GM12878 (cell line): ENCODE measurements around the gene DCTN4. TPM values are rescaled to one million over a fixed set of nuclear protein-coding genes. Genes with fewer than 3 reads are reported as not detected.
A peak's percentile ranks its signal among the peaks of the same experiment; 100 is the strongest.

Experiments
- ATF7 ChIP-seq: fragments of 450-650 bp; IDR thresholded peaks from 2 replicates; pipeline ENCODE4 v1.6.1; 2016; ENCODE audit warnings: low read depth, mild to moderate bottlenecking
- CBFB ChIP-seq: IDR thresholded peaks from 2 replicates; pipeline ENCODE4 v1.6.1; 2016; ENCODE audit warnings: antibody characterized with exemption, low read depth
- CHD2 ChIP-seq: IDR thresholded peaks from 2 replicates; pipeline ENCODE4 v1.6.1; 2011; ENCODE audit warnings: low read depth, low read length, improper control_type of control experiment, borderline replicate concordance
- CHD4 ChIP-seq: fragments of 200-600 bp; sonication (generic); IDR thresholded peaks from 2 replicates; pipeline ENCODE4 v1.6.1; 2016; ENCODE audit warnings: mild to moderate bottlenecking
- EP300 ChIP-seq, 2 experiments: fragments of 150-350 bp in 1 of 2; IDR thresholded peaks; 2 replicates each; pipeline ENCODE4 v1.6.1; 2011 to 2012; ENCODE audit warnings: low read depth in 2 of 2, low read length in 2 of 2, borderline replicate concordance in 1 of 2, improper control_type of control experiment in 1 of 2, inconsistent platforms in 1 of 2; ENCODE audit not compliant: control insufficient read depth in 1 of 2
- HDAC2 ChIP-seq: fragments of 200-600 bp; sonication (generic); IDR thresholded peaks from 2 replicates; pipeline ENCODE4 v1.6.1; 2017
- IKZF2 ChIP-seq, 2 experiments: fragments of 450-650 bp; IDR thresholded peaks; 2 replicates each; pipeline ENCODE4 v1.6.1; 2017; ENCODE audit warnings: mild to moderate bottlenecking in 2 of 2, moderate library complexity in 2 of 2
- KDM1A ChIP-seq: fragments of 200-600 bp; sonication (generic); IDR thresholded peaks from 2 replicates; pipeline ENCODE4 v1.6.1; 2016; ENCODE audit warnings: borderline replicate concordance
- MEF2B ChIP-seq: fragments of 450-650 bp; IDR thresholded peaks from 2 replicates; pipeline ENCODE4 v1.6.1; 2018; ENCODE audit warnings: mild to moderate bottlenecking, moderate library complexity; ENCODE audit not compliant: partially characterized antibody, poor library complexity, severe bottlenecking
- MTA2 ChIP-seq: fragments of 450-650 bp; IDR thresholded peaks from 2 replicates; pipeline ENCODE4 v1.6.1; 2016; ENCODE audit warnings: low read depth, mild to moderate bottlenecking, moderate library complexity
- NBN ChIP-seq: fragments of 450-650 bp; IDR thresholded peaks from 2 replicates; pipeline ENCODE4 v1.6.1; 2016
- NFIC ChIP-seq: IDR thresholded peaks from 2 replicates; pipeline ENCODE4 v1.6.1; 2012; ENCODE audit warnings: low read depth, mild to moderate bottlenecking, inconsistent platforms, low read length, moderate library complexity
- NR2F1 ChIP-seq: fragments of 450-650 bp; conservative IDR thresholded peaks from 2 replicates; pipeline ENCODE4 v1.6.1; 2017; ENCODE audit warnings: mild to moderate bottlenecking
- PAX8 ChIP-seq: fragments of 450-650 bp; IDR thresholded peaks from 2 replicates; pipeline ENCODE4 v1.6.1; 2017; ENCODE audit warnings: mild to moderate bottlenecking, moderate library complexity
- RBBP5 ChIP-seq: fragments of 200-600 bp; sonication (generic); conservative IDR thresholded peaks from 2 replicates; pipeline ENCODE4 v1.6.1; 2016
- RFX5 ChIP-seq: IDR thresholded peaks from 2 replicates; pipeline ENCODE4 v1.6.1; 2011; ENCODE audit warnings: low read depth, low read length, improper control_type of control experiment
- SKIL ChIP-seq: fragments of 450-650 bp; IDR thresholded peaks from 2 replicates; pipeline ENCODE4 v1.6.1; 2017; ENCODE audit warnings: mild to moderate bottlenecking, low read depth, inconsistent platforms; ENCODE audit not compliant: poor library complexity, severe bottlenecking
- SRF ChIP-seq, 2 experiments: IDR thresholded peaks; 2 replicates each; pipeline ENCODE4 v1.6.1; 2011; ENCODE audit warnings: low read depth in 2 of 2, low read length in 2 of 2, mild to moderate bottlenecking in 1 of 2, moderate library complexity in 1 of 2
- TCF7 ChIP-seq: IDR thresholded peaks from 2 replicates; pipeline ENCODE4 v1.6.1; 2014; ENCODE audit warnings: antibody characterized with exemption, borderline replicate concordance
- ZNF207 ChIP-seq: fragments of 450-650 bp; IDR thresholded peaks from 2 replicates; pipeline ENCODE4 v1.6.1; 2014; ENCODE audit warnings: antibody characterized with exemption, mild to moderate bottlenecking, borderline replicate concordance
- ZNF622 ChIP-seq: fragments of 450-650 bp; IDR thresholded peaks from 2 replicates; pipeline ENCODE4 v1.6.1; 2017; ENCODE audit warnings: mild to moderate bottlenecking, inconsistent platforms
- polyA plus RNA-seq, 11 experiments: library from polyadenylated mRNA; depleted of rRNA in 4 of 11; unstranded in 6 of 11; stranded (reverse) in 5 of 11; fragments of >200 nt; fragmentation: Nextera tagmentation in 4 of 11; fragmentation: Illumina TruSeq in 1 of 11; extraction: Ambion mirVana in 4 of 11; extraction: Trizol in 1 of 11; gene quantifications; 1 replicate in 1 of 11; 2 replicates in 10 of 11; pipeline versions ENCODE4 v1.2.1 to v1.2.3, GENCODE V29; 2011 to 2016; ENCODE audit warnings: inconsistent platforms in 2 of 11, missing spikeins in 2 of 11, low read depth in 1 of 11
- total RNA-seq, 4 experiments: library from RNA; depleted of rRNA in 3 of 4; stranded (reverse); fragments of >200 nt in 3 of 4; fragmentation: Illumina TruSeq in 1 of 4; extraction: Trizol in 1 of 4; gene quantifications; 2 replicates each; pipeline versions ENCODE4 v1.2.1 to v1.2.3, GENCODE V29; 2013 to 2021
- TF ChIP-seq, protein P1 (sequence below): fragments of 450-650 bp; conservative IDR thresholded peaks from 2 replicates; pipeline ENCODE4 v1.6.1; 2017; ENCODE audit warnings: mild to moderate bottlenecking, moderate library complexity
- TF ChIP-seq, protein P2 (sequence below): IDR thresholded peaks from 2 replicates; pipeline ENCODE4 v1.6.1; 2012; ENCODE audit warnings: low read depth, low read length, improper control_type of control experiment
- TF ChIP-seq, protein P3 (sequence below): IDR thresholded peaks from 2 replicates; pipeline ENCODE4 v1.6.1; 2012; ENCODE audit warnings: low read depth, low read length, improper control_type of control experiment

DCTN4 gene
- total and polyA plus RNA-seq, 10 of the 15 experiments (the other 5 are each of a cell fraction or from before 2014, with no cell fraction given) = 7.6 to 27.8 (median 18.0) TPM

DNA sequence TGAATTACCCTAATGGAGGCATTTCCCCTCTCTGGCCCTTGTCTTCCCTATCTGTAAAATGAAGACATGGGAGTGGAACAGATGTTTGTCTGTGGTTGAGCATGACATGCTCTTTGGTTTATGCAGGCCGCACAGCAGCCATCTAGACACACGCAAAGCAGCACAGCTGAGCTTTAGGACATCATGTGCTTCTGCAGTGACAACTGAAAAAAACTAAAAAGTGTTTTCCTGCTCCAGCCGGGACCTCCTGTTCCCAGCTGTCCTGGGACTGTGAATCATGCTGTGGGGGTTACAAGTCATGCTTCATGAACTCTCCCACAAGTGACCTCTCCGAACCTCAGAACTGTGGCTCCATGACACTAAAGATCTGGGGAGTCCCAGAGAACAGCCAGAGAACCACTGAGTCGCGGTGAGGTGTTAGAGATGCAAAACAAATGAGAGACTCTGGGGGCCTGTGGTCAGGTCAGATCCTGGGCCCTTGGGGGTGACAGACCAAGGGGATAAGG lies 21.4 kb upstream of the DCTN4 start (continued):
- TF ChIP-seq IKZF2 (IDR thresholded peaks at IDR 0.05) (peak; percentile 90), NBN (0 out of 2 replicates have a peak, but pooled peaks have one; percentile 21), CBFB (peak; percentile 88; the same call in 1 of the 2 replicates), MEF2B (peak; percentile 91), EP300 (IDR thresholded peaks at IDR 0.05; ENCODE audit: borderline replicate concordance in 1 of 2, control insufficient read depth in 1 of 2, low read depth in 2 of 2, low read length in 2 of 2) (peak; percentile 25 to 63; a peak in 2 of 4 replicates), NFIC (peak; percentile 96), CHD4 (no peak), ATF7 (peak; percentile 73), ZNF622 (no peak), SKIL (peak; percentile 83), SRF (IDR thresholded peaks at IDR 0.05; ENCODE audit: low read depth in 2 of 2, low read length in 2 of 2) (0 out of 4 replicates have a peak, but pooled peaks of 1 of the 2 experiments have one; percentile 44), CHD2 (no peak; the same call in 1 of the 2 replicates), ZNF207 (no peak), MTA2 (peak; percentile 78; the same call in 1 of the 2 replicates), NR2F1 (peak; percentile 94), KDM1A (no peak), HDAC2 (no peak), TCF7 (no peak; the same call in 1 of the 2 replicates), RFX5 (no peak), PAX8 (no peak), RBBP5 (no peak)
- TF ChIP-seq, protein P1, sequence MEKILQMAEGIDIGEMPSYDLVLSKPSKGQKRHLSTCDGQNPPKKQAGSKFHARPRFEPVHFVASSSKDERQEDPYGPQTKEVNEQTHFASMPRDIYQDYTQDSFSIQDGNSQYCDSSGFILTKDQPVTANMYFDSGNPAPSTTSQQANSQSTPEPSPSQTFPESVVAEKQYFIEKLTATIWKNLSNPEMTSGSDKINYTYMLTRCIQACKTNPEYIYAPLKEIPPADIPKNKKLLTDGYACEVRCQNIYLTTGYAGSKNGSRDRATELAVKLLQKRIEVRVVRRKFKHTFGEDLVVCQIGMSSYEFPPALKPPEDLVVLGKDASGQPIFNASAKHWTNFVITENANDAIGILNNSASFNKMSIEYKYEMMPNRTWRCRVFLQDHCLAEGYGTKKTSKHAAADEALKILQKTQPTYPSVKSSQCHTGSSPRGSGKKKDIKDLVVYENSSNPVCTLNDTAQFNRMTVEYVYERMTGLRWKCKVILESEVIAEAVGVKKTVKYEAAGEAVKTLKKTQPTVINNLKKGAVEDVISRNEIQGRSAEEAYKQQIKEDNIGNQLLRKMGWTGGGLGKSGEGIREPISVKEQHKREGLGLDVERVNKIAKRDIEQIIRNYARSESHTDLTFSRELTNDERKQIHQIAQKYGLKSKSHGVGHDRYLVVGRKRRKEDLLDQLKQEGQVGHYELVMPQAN = no peak
- TF ChIP-seq, protein P2, sequence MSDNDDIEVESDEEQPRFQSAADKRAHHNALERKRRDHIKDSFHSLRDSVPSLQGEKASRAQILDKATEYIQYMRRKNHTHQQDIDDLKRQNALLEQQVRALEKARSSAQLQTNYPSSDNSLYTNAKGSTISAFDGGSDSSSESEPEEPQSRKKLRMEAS = peak; percentile 28; the same call in 1 of the 2 replicates
- TF ChIP-seq, protein P3, sequence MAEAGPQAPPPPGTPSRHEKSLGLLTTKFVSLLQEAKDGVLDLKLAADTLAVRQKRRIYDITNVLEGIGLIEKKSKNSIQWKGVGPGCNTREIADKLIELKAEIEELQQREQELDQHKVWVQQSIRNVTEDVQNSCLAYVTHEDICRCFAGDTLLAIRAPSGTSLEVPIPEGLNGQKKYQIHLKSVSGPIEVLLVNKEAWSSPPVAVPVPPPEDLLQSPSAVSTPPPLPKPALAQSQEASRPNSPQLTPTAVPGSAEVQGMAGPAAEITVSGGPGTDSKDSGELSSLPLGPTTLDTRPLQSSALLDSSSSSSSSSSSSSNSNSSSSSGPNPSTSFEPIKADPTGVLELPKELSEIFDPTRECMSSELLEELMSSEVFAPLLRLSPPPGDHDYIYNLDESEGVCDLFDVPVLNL = no peak
